HepG2 (cell line): ENCODE data around the gene PLRG1. TPM values are rescaled to one million over a fixed set of nuclear protein-coding genes. Genes with fewer than 3 reads are reported as not detected.
A peak's percentile ranks its signal among the peaks of the same experiment; 100 is the strongest.

Experiments
- ARNT ChIP-seq: fragments of 450-650 bp; IDR thresholded peaks from 2 replicates; pipeline ENCODE4 v1.6.1; 2017
- ELF3 ChIP-seq: IDR thresholded peaks from 2 replicates; pipeline ENCODE4 v1.6.1; 2016; ENCODE audit warnings: missing genetic modification reagents, missing compliant biosample characterization
- FOXM1 ChIP-seq: sonication (generic); formaldehyde crosslinking; IDR thresholded peaks from 2 replicates; pipeline ENCODE4 v1.5.0; 2020; ENCODE audit warnings: missing genetic modification reagents
- KDM4B ChIP-seq: sonication (generic); formaldehyde crosslinking; IDR thresholded peaks from 2 replicates; pipeline ENCODE4 v1.4.0; 2020; ENCODE audit warnings: missing genetic modification reagents
- LRRFIP1 ChIP-seq: sonication (generic); formaldehyde crosslinking; conservative IDR thresholded peaks from 2 replicates; pipeline ENCODE4 v1.4.0; 2020; ENCODE audit warnings: missing genetic modification reagents
- MXD1 ChIP-seq: sonication (generic); formaldehyde crosslinking; IDR thresholded peaks from 2 replicates; pipeline ENCODE4 v1.4.0; 2020; ENCODE audit warnings: mild to moderate bottlenecking, missing genetic modification reagents
- NFYB ChIP-seq: sonication (generic); formaldehyde crosslinking; IDR thresholded peaks from 2 replicates; pipeline ENCODE4 v1.4.0; 2020; ENCODE audit warnings: missing genetic modification reagents
- POLR2AphosphoS5 ChIP-seq: IDR thresholded peaks from 2 replicates; pipeline ENCODE4 v1.6.1; 2012; ENCODE audit warnings: low read depth, low read length
- RFX5 ChIP-seq: IDR thresholded peaks from 2 replicates; pipeline ENCODE4 v1.6.1; 2011; ENCODE audit warnings: low read depth, low read length, improper control_type of control experiment
- SP5 ChIP-seq: IDR thresholded peaks from 2 replicates; pipeline ENCODE4 v1.6.1; 2016; ENCODE audit warnings: low read depth, borderline replicate concordance
- ZC3H4 ChIP-seq: sonication (generic); formaldehyde crosslinking; IDR thresholded peaks from 2 replicates; pipeline ENCODE4 v1.4.0; 2020; ENCODE audit warnings: missing genetic modification reagents, borderline replicate concordance
- ZKSCAN5 ChIP-seq: sonication (generic); formaldehyde crosslinking; IDR thresholded peaks from 2 replicates; pipeline ENCODE4 v1.5.1; 2020; ENCODE audit warnings: mild to moderate bottlenecking, missing genetic modification reagents
- ZNF207 ChIP-seq: fragments of 450-650 bp; IDR thresholded peaks from 2 replicates; pipeline ENCODE4 v1.6.1; 2016; ENCODE audit warnings: antibody characterized with exemption, borderline replicate concordance
- ZNF382 ChIP-seq: sonication (generic); formaldehyde crosslinking; IDR thresholded peaks from 2 replicates; pipeline ENCODE4 v1.5.0; 2020; ENCODE audit warnings: missing genetic modification reagents, mild to moderate bottlenecking, borderline replicate concordance
- ZNF468 ChIP-seq: sonication (generic); formaldehyde crosslinking; IDR thresholded peaks from 2 replicates; pipeline ENCODE4 v1.8.0; 2022; ENCODE audit warnings: mild to moderate bottlenecking, moderate library complexity, missing genetic modification reagents
- ZNF543 ChIP-seq: sonication (generic); formaldehyde crosslinking; IDR thresholded peaks from 2 replicates; pipeline ENCODE4 v1.4.0; 2020; ENCODE audit warnings: mild to moderate bottlenecking, missing genetic modification reagents
- ZNF597 ChIP-seq: sonication (generic); formaldehyde crosslinking; IDR thresholded peaks from 2 replicates; pipeline ENCODE4 v1.5.0; 2020; ENCODE audit warnings: missing genetic modification reagents
- ZNF615 ChIP-seq: sonication (generic); formaldehyde crosslinking; IDR thresholded peaks from 2 replicates; pipeline ENCODE4 v1.5.0; 2020; ENCODE audit warnings: mild to moderate bottlenecking, missing genetic modification reagents, borderline replicate concordance
- polyA plus RNA-seq, 8 experiments: library from polyadenylated mRNA; depleted of rRNA in 3 of 8; stranded (reverse) in 7 of 8; unstranded in 1 of 8; fragments of >200 nt; fragmentation: Illumina TruSeq in 4 of 8; extraction: Trizol in 4 of 8; gene quantifications; 2 replicates each; pipeline versions ENCODE4 v1.2.1 to v1.2.3, GENCODE V29; 2011 to 2016; ENCODE audit warnings: low read depth in 4 of 8, missing spikeins in 1 of 8, mixed read lengths in 1 of 8; ENCODE audit not compliant: insufficient read depth in 1 of 8
- total RNA-seq, 5 experiments: library from RNA; depleted of rRNA; stranded (reverse); fragments of >200 nt; fragmentation: Illumina TruSeq; extraction: Trizol; gene quantifications; 2 replicates each; pipeline ENCODE4 v1.2.3, GENCODE V29; 2016; ENCODE audit warnings: low read depth in 1 of 5
- TF ChIP-seq, protein P1 (sequence below), 2 experiments: fragments of 450-650 bp in 1 of 2; sonication (generic) in 1 of 2; formaldehyde crosslinking; IDR thresholded peaks; 2 replicates each; pipeline versions ENCODE4 v1.5.0 to v1.8.0; 2020 to 2022; ENCODE audit warnings: mild to moderate bottlenecking in 1 of 2, missing genetic modification reagents in 1 of 2
- TF ChIP-seq, protein P2 (sequence below): sonication (generic); formaldehyde crosslinking; IDR thresholded peaks from 2 replicates; pipeline ENCODE4 v1.4.0; 2020; ENCODE audit warnings: missing genetic modification reagents, borderline replicate concordance
- TF ChIP-seq, protein P3 (sequence below): sonication (generic); formaldehyde crosslinking; IDR thresholded peaks from 2 replicates; pipeline ENCODE4 v1.5.0; 2020; ENCODE audit warnings: mild to moderate bottlenecking, low read depth, missing genetic modification reagents, borderline replicate concordance

The PLRG1 gene
- total and polyA plus RNA-seq, 2 of the 13 experiments (the other 11 are each of a cell fraction or from before 2014, with no cell fraction given): 77.3 to 110 TPM

- TF ChIP-seq, protein P1, sequence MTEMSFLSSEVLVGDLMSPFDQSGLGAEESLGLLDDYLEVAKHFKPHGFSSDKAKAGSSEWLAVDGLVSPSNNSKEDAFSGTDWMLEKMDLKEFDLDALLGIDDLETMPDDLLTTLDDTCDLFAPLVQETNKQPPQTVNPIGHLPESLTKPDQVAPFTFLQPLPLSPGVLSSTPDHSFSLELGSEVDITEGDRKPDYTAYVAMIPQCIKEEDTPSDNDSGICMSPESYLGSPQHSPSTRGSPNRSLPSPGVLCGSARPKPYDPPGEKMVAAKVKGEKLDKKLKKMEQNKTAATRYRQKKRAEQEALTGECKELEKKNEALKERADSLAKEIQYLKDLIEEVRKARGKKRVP (CRISPR knock-in tag; IDR thresholded peaks at IDR 0.05): peak in 1 of 2 experiments; percentile 79; a peak in 2 of 4 replicates
- TF ChIP-seq ELF3 (CRISPR knock-in tag) (peak; percentile 78), ARNT (no peak), ZNF382 (CRISPR knock-in tag) (no peak), SP5 (CRISPR knock-in tag) (0 out of 2 replicates have a peak, but pooled peaks have one; percentile 25), ZNF615 (no peak), ZNF468 (CRISPR knock-in tag) (no peak), ZNF597 (CRISPR knock-in tag) (no peak), LRRFIP1 (CRISPR knock-in tag) (no peak), MXD1 (no peak), ZC3H4 (CRISPR knock-in tag) (no peak), KDM4B (CRISPR knock-in tag) (no peak), NFYB (CRISPR knock-in tag) (no peak), ZNF207 (no peak), RFX5 (no peak), FOXM1 (CRISPR knock-in tag) (no peak), ZKSCAN5 (CRISPR knock-in tag) (no peak), ZNF543 (CRISPR knock-in tag) (peak; percentile 59; the same call in 1 of the 2 replicates), POLR2AphosphoS5 (peak; percentile 47; the same call in 1 of the 2 replicates)
- TF ChIP-seq, protein P2, sequence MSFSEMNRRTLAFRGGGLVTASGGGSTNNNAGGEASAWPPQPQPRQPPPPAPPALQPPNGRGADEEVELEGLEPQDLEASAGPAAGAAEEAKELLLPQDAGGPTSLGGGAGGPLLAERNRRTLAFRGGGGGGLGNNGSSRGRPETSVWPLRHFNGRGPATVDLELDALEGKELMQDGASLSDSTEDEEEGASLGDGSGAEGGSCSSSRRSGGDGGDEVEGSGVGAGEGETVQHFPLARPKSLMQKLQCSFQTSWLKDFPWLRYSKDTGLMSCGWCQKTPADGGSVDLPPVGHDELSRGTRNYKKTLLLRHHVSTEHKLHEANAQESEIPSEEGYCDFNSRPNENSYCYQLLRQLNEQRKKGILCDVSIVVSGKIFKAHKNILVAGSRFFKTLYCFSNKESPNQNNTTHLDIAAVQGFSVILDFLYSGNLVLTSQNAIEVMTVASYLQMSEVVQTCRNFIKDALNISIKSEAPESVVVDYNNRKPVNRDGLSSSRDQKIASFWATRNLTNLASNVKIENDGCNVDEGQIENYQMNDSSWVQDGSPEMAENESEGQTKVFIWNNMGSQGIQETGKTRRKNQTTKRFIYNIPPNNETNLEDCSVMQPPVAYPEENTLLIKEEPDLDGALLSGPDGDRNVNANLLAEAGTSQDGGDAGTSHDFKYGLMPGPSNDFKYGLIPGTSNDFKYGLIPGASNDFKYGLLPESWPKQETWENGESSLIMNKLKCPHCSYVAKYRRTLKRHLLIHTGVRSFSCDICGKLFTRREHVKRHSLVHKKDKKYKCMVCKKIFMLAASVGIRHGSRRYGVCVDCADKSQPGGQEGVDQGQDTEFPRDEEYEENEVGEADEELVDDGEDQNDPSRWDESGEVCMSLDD (CRISPR knock-in tag): no peak; the same call in 1 of the 2 replicates
- TF ChIP-seq, protein P3, sequence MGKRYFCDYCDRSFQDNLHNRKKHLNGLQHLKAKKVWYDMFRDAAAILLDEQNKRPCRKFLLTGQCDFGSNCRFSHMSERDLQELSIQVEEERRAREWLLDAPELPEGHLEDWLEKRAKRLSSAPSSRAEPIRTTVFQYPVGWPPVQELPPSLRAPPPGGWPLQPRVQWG (CRISPR knock-in tag): no peak
Measured at GRCh38 chr4:154597798-154598774, 47.9 kb upstream of the PLRG1 start (continued).
